SK-N-SH (cell line): Measurements from ENCODE around the gene MUC5B. TPM values are rescaled to one million over a fixed set of nuclear protein-coding genes. Genes with fewer than 3 reads are reported as not detected.

Experiments used
- CTCF ChIA-PET: fragments of 300-600, 350-600 bp; formaldehyde crosslinking; extraction: SDS; loops from one replicate; lab custom pipeline; 2021; lab: Yijun Ruan, JAX
- POLR2A ChIA-PET: fragments of 350-600 bp; sonication (Branson Sonifier 250); formaldehyde crosslinking; extraction: SDS; loops from one replicate; lab custom pipeline; 2020; ENCODE audit warnings: antibody characterized with exemption, inconsistent platforms; lab: Yijun Ruan, JAX
- DNase-seq: peaks from one replicate; pipeline ENCODE4 v3.0.0; 2012
- H2AFZ ChIP-seq: fragments of 200-600 bp; sonication (generic); 2 replicates; pipeline ENCODE4 v1.8.1; 2016; ENCODE audit warnings: antibody characterized with exemption, mild to moderate bottlenecking, low read depth
- H3F3A ChIP-seq: fragments of 200-600 bp; sonication (generic); replicated peaks from 2 replicates; pipeline ENCODE3; 2016; ENCODE audit warnings: antibody characterized with exemption, mild to moderate bottlenecking; ENCODE audit not compliant: insufficient read depth
- H3K27ac ChIP-seq, 2 experiments: fragments of 200-500 bp in 1 of 2; fragments of 200-600 bp in 1 of 2; sonication (Bioruptor generic) in 1 of 2; sonication (generic), shearing (Covaris generic) in 1 of 2; 2 replicates each; pipeline versions ENCODE4 v1.5.1 to v1.6.1; 2014 to 2016; ENCODE audit warnings: low read depth in 2 of 2, inconsistent platforms in 1 of 2, low read length in 1 of 2, mild to moderate bottlenecking in 1 of 2, mixed read lengths in 1 of 2
- H3K27me3 ChIP-seq: fragments of 200-600 bp; sonication (generic), shearing (Covaris generic); 2 replicates; pipeline ENCODE4 v1.6.1; 2016; ENCODE audit warnings: mixed run types; ENCODE audit not compliant: insufficient read depth
- H3K36me3 ChIP-seq, 2 experiments: fragments of 200-500 bp in 1 of 2; fragments of 200-600 bp in 1 of 2; sonication (Bioruptor generic) in 1 of 2; sonication (generic) in 1 of 2; replicated peaks in 1 of 2; 2 replicates each; pipeline versions ENCODE3 to v1.5.1; 2014 to 2016; ENCODE audit warnings: low read length in 1 of 2, mild to moderate bottlenecking in 1 of 2; ENCODE audit not compliant: insufficient read depth in 2 of 2, control insufficient read depth in 1 of 2
- H3K4me1 ChIP-seq, 2 experiments: fragments of 200-500 bp in 1 of 2; fragments of 200-600 bp in 1 of 2; sonication (Bioruptor generic) in 1 of 2; sonication (generic), shearing (Covaris generic) in 1 of 2; 2 replicates each; pipeline versions ENCODE4 v1.5.1 to v1.6.1; 2014 to 2016; ENCODE audit warnings: low read depth in 1 of 2, low read length in 1 of 2, mixed run types in 1 of 2; ENCODE audit not compliant: insufficient read depth in 2 of 2, control insufficient read depth in 1 of 2
- H3K4me2 ChIP-seq: fragments of 200-600 bp; sonication (generic), shearing (Covaris generic); 2 replicates; pipeline ENCODE4 v1.6.1; 2017; ENCODE audit warnings: mixed run types
- H3K4me3 ChIP-seq, 2 experiments: fragments of 200-500 bp in 1 of 2; fragments of 200-600 bp in 1 of 2; sonication (Bioruptor generic) in 1 of 2; sonication (generic), shearing (Covaris generic) in 1 of 2; 2 replicates each; pipeline versions ENCODE4 v1.5.1 to v1.8.1; 2014 to 2016; ENCODE audit warnings: low read depth in 2 of 2, inconsistent platforms in 1 of 2, low read length in 1 of 2, mild to moderate bottlenecking in 1 of 2, mixed read lengths in 1 of 2, moderate library complexity in 1 of 2
- H3K79me2 ChIP-seq: fragments of 200-600 bp; sonication (generic); 2 replicates; pipeline ENCODE4 v1.8.1; 2017; ENCODE audit warnings: mild to moderate bottlenecking; ENCODE audit not compliant: insufficient read depth
- H3K9ac ChIP-seq: fragments of 200-600 bp; sonication (generic); 2 replicates; pipeline ENCODE4 v1.6.1; 2017; ENCODE audit warnings: mixed run types
- H3K9me2 ChIP-seq: fragments of 200-600 bp; sonication (generic); 2 replicates; pipeline ENCODE4 v1.6.1; 2017; ENCODE audit warnings: mixed run types
- H3K9me3 ChIP-seq: fragments of 200-600 bp; sonication (generic); 2 replicates; pipeline ENCODE4 v1.6.1; 2017; ENCODE audit warnings: mixed run types, mild to moderate bottlenecking, moderate library complexity
- H4K20me1 ChIP-seq: fragments of 200-600 bp; sonication (generic); 2 replicates; pipeline ENCODE4 v1.6.1; 2017; ENCODE audit warnings: mild to moderate bottlenecking, mixed run types; ENCODE audit not compliant: insufficient read depth
- ELF1 ChIP-seq: IDR thresholded peaks from 2 replicates; pipeline ENCODE4 v1.4.0; 2012
- EP300 ChIP-seq, 2 experiments: IDR thresholded peaks; 2 replicates each; pipeline versions ENCODE4 v1.4.0 to v1.6.1; 2012; ENCODE audit warnings: borderline replicate concordance in 1 of 2, low read depth in 1 of 2, low read length in 1 of 2
- FOXJ3 ChIP-seq: sonication (generic); formaldehyde crosslinking; IDR thresholded peaks from 2 replicates; pipeline ENCODE4 v1.5.1; 2020; ENCODE audit warnings: mild to moderate bottlenecking, missing genetic modification reagents
- FOXM1 ChIP-seq: IDR thresholded peaks from 2 replicates; pipeline ENCODE4 v1.4.0; 2012; ENCODE audit warnings: low read depth, mild to moderate bottlenecking
- IRF3 ChIP-seq: fragments of 150-350 bp; IDR thresholded peaks from 2 replicates; pipeline ENCODE4 v1.6.1; 2016; ENCODE audit warnings: mild to moderate bottlenecking, low read depth, low read length
- JUND ChIP-seq: IDR thresholded peaks from 2 replicates; pipeline ENCODE4 v1.4.0; 2012
- MXI1 ChIP-seq: IDR thresholded peaks from 2 replicates; pipeline ENCODE4 v1.6.1; 2012; ENCODE audit warnings: mild to moderate bottlenecking, low read depth, low read length, improper control_type of control experiment
- NRF1 ChIP-seq: IDR thresholded peaks from 2 replicates; pipeline ENCODE4 v1.6.1; 2012; ENCODE audit warnings: low read depth, mild to moderate bottlenecking, low read length
- POLR2AphosphoS5 ChIP-seq: IDR thresholded peaks from 2 replicates; pipeline ENCODE4 v1.6.1; 2012; ENCODE audit warnings: low read depth, low read length
- USF1 ChIP-seq: IDR thresholded peaks from 2 replicates; pipeline ENCODE4 v1.4.0; 2012; ENCODE audit warnings: low read depth, borderline replicate concordance
- WGBS: methylation state at CpG from one replicate; pipeline ENCODE4 v1.1.6; 2017; ENCODE audit warnings: low lambda C conversion rate; 5-methylcytosine and 5-hydroxymethylcytosine counted together
- polyA plus RNA-seq, 3 experiments: library from polyadenylated mRNA; depleted of rRNA; stranded (reverse); fragments of >200 nt; gene quantifications; 2 replicates each; pipeline ENCODE4 v1.2.3, GENCODE V29; 2012
- TF ChIP-seq, protein P1 (sequence below): fragments of 150-350 bp; IDR thresholded peaks from 2 replicates; pipeline ENCODE4 v1.6.1; 2017; ENCODE audit warnings: antibody characterized with exemption, low read length, low read depth, borderline replicate concordance
- TF ChIP-seq, protein P2 (sequence below): IDR thresholded peaks from 2 replicates; pipeline ENCODE4 v1.6.1; 2012; ENCODE audit warnings: mild to moderate bottlenecking, low read depth, low read length, moderate library complexity
- TF ChIP-seq, protein P3 (sequence below): IDR thresholded peaks from 2 replicates; pipeline ENCODE4 v1.4.0; 2012; ENCODE audit warnings: low read depth, borderline replicate concordance

Gene MUC5B
- polyA plus RNA-seq, 1 of the 3 experiments (the other 2 are of a cell fraction): not detected

GRCh38 chr11:1201395-1202153 lies 21.3 kb upstream of the MUC5B start:
- H3F3A ChIP-seq: no peaks in the 10 kb centered on the region
- no peaks in the 10 kb centered on the region for H3K9me2 ChIP-seq
- peaks cover 0 to 10% of the 10 kb centered on the region in 2 experiments; a peak in 1 of 4 replicates for H3K4me1 ChIP-seq
- no peak overlapping the region for H3K27ac ChIP-seq
- no peak overlapping the region for H3K9ac ChIP-seq
- 66% methylated on average over 4 of the region's 4 CpGs for WGBS
- ChIA-PET POLR2A (no interaction called here), CTCF (interaction anchor here (1.0 to 5.9 kb wide), 10 partner anchors 12 to 345 kb away, joined by 3 to 38 read pairs (median 4); partner anchors contain the start of gene MUC5B)
- H3K36me3 ChIP-seq: no peaks in the 10 kb centered on the region
- no peaks in the 10 kb centered on the region for H4K20me1 ChIP-seq
- peaks cover 5% of the 10 kb centered on the region; the same call in 1 of the 2 replicates for H3K27me3 ChIP-seq
- H3K4me3 ChIP-seq: no peak overlapping the region
- DNase-seq: no peak
- no peak for TF ChIP-seq FOXM1
- TF ChIP-seq POLR2AphosphoS5: no peak
- no peak for TF ChIP-seq IRF3
- TF ChIP-seq, protein P1, sequence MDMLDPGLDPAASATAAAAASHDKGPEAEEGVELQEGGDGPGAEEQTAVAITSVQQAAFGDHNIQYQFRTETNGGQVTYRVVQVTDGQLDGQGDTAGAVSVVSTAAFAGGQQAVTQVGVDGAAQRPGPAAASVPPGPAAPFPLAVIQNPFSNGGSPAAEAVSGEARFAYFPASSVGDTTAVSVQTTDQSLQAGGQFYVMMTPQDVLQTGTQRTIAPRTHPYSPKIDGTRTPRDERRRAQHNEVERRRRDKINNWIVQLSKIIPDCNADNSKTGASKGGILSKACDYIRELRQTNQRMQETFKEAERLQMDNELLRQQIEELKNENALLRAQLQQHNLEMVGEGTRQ: no peak
- no peak for TF ChIP-seq ELF1
- TF ChIP-seq MXI1: no peak
- TF ChIP-seq USF1: no peak
- no peak for TF ChIP-seq FOXJ3 (CRISPR knock-in tag)
- no peaks in the 10 kb centered on the region for H3K9me3 ChIP-seq
- no peak overlapping the region for H3K4me2 ChIP-seq
- H2AFZ ChIP-seq: no peak overlapping the region
- no peaks in the 10 kb centered on the region for H3K79me2 ChIP-seq

DNA sequence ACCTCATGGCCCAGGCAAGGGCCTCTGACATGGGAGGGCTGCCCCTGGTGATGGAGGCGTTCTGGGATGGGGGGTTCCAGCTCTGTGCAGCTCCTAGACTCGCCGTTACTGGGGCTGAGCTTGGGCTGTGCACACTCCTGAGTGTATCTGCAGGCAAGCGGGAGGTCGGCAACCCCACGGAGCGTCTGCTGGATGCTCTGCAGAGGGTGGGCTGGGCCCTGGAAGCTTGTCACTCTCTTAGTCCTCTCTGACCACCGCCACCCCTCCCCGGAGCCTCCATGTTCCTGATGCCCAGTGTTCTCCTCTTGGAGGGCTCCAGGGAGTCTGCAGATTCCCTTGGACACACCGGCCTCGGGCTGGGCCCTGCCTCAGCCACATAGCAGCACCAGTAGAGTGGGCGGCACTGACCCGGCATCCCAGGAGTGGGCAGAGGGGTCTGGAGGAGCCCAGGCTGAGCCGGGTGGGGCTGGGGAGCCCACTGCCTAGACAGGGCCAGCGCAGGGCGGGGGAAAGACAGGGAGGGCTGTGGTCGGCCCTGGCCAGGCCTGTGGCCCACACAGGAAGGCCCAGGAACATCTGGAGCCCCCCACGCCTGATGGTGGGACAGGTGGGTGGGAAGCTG lies 20.6 kb upstream of the MUC5B start:
- Histone ChIP-seq H3K9me3 (no peaks in the 10 kb centered on the region), H4K20me1 (no peaks in the 10 kb centered on the region), H3K9ac (no peak overlapping the region), H3K27me3 (peaks cover 5% of the 10 kb centered on the region; the same call in 1 of the 2 replicates), H3F3A (no peaks in the 10 kb centered on the region), H3K4me3 (no peak overlapping the region), H3K9me2 (no peaks in the 10 kb centered on the region), H3K4me1 (peaks cover 0 to 10% of the 10 kb centered on the region in 2 experiments; a peak in 1 of 4 replicates), H3K79me2 (no peaks in the 10 kb centered on the region), H3K36me3 (no peaks in the 10 kb centered on the region), H2AFZ (no peak overlapping the region), H3K4me2 (no peak overlapping the region), H3K27ac (no peak overlapping the region)
- CTCF ChIA-PET: interaction anchor here (0.6 to 5.9 kb wide), 28 partner anchors 11 to 401 kb away, joined by 3 to 38 read pairs (median 3); partner anchors contain the start of gene MUC5B
- POLR2A ChIA-PET: no interaction called here
- peak; percentile 60 for DNase-seq
- 49% methylated on average over 6 of the region's 18 CpGs for WGBS
- TF ChIP-seq, protein P2, sequence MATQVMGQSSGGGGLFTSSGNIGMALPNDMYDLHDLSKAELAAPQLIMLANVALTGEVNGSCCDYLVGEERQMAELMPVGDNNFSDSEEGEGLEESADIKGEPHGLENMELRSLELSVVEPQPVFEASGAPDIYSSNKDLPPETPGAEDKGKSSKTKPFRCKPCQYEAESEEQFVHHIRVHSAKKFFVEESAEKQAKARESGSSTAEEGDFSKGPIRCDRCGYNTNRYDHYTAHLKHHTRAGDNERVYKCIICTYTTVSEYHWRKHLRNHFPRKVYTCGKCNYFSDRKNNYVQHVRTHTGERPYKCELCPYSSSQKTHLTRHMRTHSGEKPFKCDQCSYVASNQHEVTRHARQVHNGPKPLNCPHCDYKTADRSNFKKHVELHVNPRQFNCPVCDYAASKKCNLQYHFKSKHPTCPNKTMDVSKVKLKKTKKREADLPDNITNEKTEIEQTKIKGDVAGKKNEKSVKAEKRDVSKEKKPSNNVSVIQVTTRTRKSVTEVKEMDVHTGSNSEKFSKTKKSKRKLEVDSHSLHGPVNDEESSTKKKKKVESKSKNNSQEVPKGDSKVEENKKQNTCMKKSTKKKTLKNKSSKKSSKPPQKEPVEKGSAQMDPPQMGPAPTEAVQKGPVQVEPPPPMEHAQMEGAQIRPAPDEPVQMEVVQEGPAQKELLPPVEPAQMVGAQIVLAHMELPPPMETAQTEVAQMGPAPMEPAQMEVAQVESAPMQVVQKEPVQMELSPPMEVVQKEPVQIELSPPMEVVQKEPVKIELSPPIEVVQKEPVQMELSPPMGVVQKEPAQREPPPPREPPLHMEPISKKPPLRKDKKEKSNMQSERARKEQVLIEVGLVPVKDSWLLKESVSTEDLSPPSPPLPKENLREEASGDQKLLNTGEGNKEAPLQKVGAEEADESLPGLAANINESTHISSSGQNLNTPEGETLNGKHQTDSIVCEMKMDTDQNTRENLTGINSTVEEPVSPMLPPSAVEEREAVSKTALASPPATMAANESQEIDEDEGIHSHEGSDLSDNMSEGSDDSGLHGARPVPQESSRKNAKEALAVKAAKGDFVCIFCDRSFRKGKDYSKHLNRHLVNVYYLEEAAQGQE: no peak
- TF ChIP-seq JUND: no peak
- no peak for TF ChIP-seq EP300 (IDR thresholded peaks at IDR 0.05; ENCODE audit: borderline replicate concordance in 1 of 2, low read depth in 1 of 2, low read length in 1 of 2)
- no peak for TF ChIP-seq IRF3
- TF ChIP-seq, protein P3, sequence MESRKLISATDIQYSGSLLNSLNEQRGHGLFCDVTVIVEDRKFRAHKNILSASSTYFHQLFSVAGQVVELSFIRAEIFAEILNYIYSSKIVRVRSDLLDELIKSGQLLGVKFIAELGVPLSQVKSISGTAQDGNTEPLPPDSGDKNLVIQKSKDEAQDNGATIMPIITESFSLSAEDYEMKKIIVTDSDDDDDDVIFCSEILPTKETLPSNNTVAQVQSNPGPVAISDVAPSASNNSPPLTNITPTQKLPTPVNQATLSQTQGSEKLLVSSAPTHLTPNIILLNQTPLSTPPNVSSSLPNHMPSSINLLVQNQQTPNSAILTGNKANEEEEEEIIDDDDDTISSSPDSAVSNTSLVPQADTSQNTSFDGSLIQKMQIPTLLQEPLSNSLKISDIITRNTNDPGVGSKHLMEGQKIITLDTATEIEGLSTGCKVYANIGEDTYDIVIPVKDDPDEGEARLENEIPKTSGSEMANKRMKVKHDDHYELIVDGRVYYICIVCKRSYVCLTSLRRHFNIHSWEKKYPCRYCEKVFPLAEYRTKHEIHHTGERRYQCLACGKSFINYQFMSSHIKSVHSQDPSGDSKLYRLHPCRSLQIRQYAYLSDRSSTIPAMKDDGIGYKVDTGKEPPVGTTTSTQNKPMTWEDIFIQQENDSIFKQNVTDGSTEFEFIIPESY: no peak
- TF ChIP-seq NRF1: no peak
- TF ChIP-seq FOXJ3 (CRISPR knock-in tag): no peak
